HCT116 (cell line): ENCODE measurements around the gene PXDN. TPM values are rescaled to one million over a fixed set of nuclear protein-coding genes. Genes with fewer than 3 reads are reported as not detected.

Source experiments
- ATAC-seq: fragments of 200-7000 bp; cut with Tn5 transposase; 2 replicates; pipeline ENCODE4 v1.9.1; 2020; ENCODE audit warnings: mild to moderate bottlenecking, moderate library complexity
- BruUV-seq: library from RNA; stranded (reverse); fragments of 400-500 nt; replicated peaks from 2 replicates; lab custom pipeline; 2021; lab: Mats Ljungman, UMichigan
- CTCF ChIA-PET: fragments of 300-600 bp; sonication (Branson Sonifier 250); formaldehyde crosslinking; loops from one replicate; lab custom pipeline; 2021; ENCODE audit warnings: antibody characterized with exemption; lab: Charles Lee
- POLR2A ChIA-PET: fragments of 300-600, 350-600 bp; sonication (Branson Sonifier 250); formaldehyde crosslinking; loops from one replicate; lab custom pipeline; 2021; ENCODE audit warnings: antibody characterized with exemption; lab: Charles Lee
- RAD21 ChIA-PET, 2 experiments: fragments of 300-600 bp; sonication (Branson Sonifier 250); formaldehyde crosslinking; loops; one replicate each; lab custom pipeline; 2023; ENCODE audit warnings: low total read pairs in 2 of 2; ENCODE audit not compliant: uncharacterized antibody in 2 of 2, unreplicated experiment in 2 of 2, low non-redundant PET in 1 of 2; lab: Charles Lee
- DNase-seq: peaks from one replicate; pipeline ENCODE4 v3.0.0-alpha.2; 2010; ENCODE audit warnings: low read depth, low spot score
- H2AFZ ChIP-seq: fragments of 200-600 bp; shearing (Covaris generic), sonication (generic); 2 replicates; pipeline ENCODE4 v1.6.1; 2017; ENCODE audit warnings: low read depth, mixed run types, mixed read lengths, antibody characterized with exemption, low read length; ENCODE audit not compliant: poor library complexity, severe bottlenecking
- H3K27ac ChIP-seq: 2 replicates; pipeline ENCODE4 v1.5.1; 2012; ENCODE audit warnings: low read depth, low read length
- H3K27me3 ChIP-seq: fragments of 200-600 bp; sonication (generic); 2 replicates; pipeline ENCODE4 v1.6.1; 2016; ENCODE audit warnings: mixed run types, low read length, mixed read lengths; ENCODE audit not compliant: insufficient read depth
- H3K36me3 ChIP-seq, 2 experiments: fragments of 200-500 bp in 1 of 2; fragments of 200-600 bp in 1 of 2; sonication (Bioruptor generic) in 1 of 2; sonication (generic) in 1 of 2; 2 replicates each; pipeline versions ENCODE4 v1.5.1 to v1.6.1; 2014 to 2016; ENCODE audit warnings: low read length in 2 of 2, inconsistent platforms in 1 of 2, mixed read lengths in 1 of 2, mixed run types in 1 of 2; ENCODE audit not compliant: insufficient read depth in 2 of 2, control insufficient read depth in 1 of 2
- H3K4me1 ChIP-seq, 2 experiments: fragments of 200-600 bp in 1 of 2; sonication (generic) in 1 of 2; 2 replicates each; pipeline versions ENCODE4 v1.5.1 to v1.6.1; 2012 to 2017; ENCODE audit warnings: low read length in 2 of 2, inconsistent platforms in 1 of 2, mild to moderate bottlenecking in 1 of 2, mixed read lengths in 1 of 2, mixed run types in 1 of 2, moderate library complexity in 1 of 2; ENCODE audit not compliant: insufficient read depth in 2 of 2, control insufficient read depth in 1 of 2
- H3K4me2 ChIP-seq: fragments of 200-600 bp; sonication (generic); 2 replicates; pipeline ENCODE4 v1.6.1; 2017; ENCODE audit warnings: mixed run types, low read length, mixed read lengths
- H3K4me3 ChIP-seq, 2 experiments: fragments of 200-600 bp in 1 of 2; sonication (generic) in 1 of 2; replicated peaks in 1 of 2; 2 replicates each; pipeline ENCODE4 v1.5.1; 2011 to 2016; ENCODE audit warnings: low read length in 2 of 2, control low read depth in 1 of 2, low read depth in 1 of 2, mild to moderate bottlenecking in 1 of 2, mixed read lengths in 1 of 2, mixed run types in 1 of 2
- H3K79me2 ChIP-seq: fragments of 200-600 bp; sonication (generic); 2 replicates; pipeline ENCODE4 v1.6.1; 2017; ENCODE audit warnings: mild to moderate bottlenecking, mixed run types, low read length, moderate library complexity, mixed read lengths; ENCODE audit not compliant: insufficient read depth
- H3K9ac ChIP-seq: fragments of 200-600 bp; sonication (generic); 2 replicates; pipeline ENCODE4 v1.6.1; 2016; ENCODE audit warnings: low read length, mixed read lengths
- H3K9me2 ChIP-seq: fragments of 200-600 bp; sonication (generic), shearing (Covaris generic); 2 replicates; pipeline ENCODE4 v1.6.1; 2017; ENCODE audit warnings: mixed run types, mild to moderate bottlenecking, moderate library complexity; ENCODE audit not compliant: insufficient read depth
- H3K9me3 ChIP-seq, 2 experiments: fragments of 200-500 bp in 1 of 2; fragments of 200-600 bp in 1 of 2; sonication (Bioruptor generic) in 1 of 2; sonication (generic) in 1 of 2; 2 replicates each; pipeline ENCODE4 v1.6.1; 2014 to 2017; ENCODE audit warnings: low read length in 2 of 2, mixed read lengths in 2 of 2, inconsistent platforms in 1 of 2, low read depth in 1 of 2, mild to moderate bottlenecking in 1 of 2, mixed run types in 1 of 2, moderate library complexity in 1 of 2; ENCODE audit not compliant: control insufficient read depth in 1 of 2, insufficient read depth in 1 of 2
- H4K20me1 ChIP-seq: fragments of 200-600 bp; sonication (generic), shearing (Covaris generic); 2 replicates; pipeline ENCODE4 v1.6.1; 2017; ENCODE audit warnings: mixed run types, mild to moderate bottlenecking, moderate library complexity; ENCODE audit not compliant: insufficient read depth
- CTCF ChIP-seq, 3 experiments: fragments of 200-600 bp in 1 of 3; sonication (generic) in 1 of 3; IDR thresholded peaks in 2 of 3; conservative IDR thresholded peaks in 1 of 3; 2 replicates each; pipeline ENCODE4 v1.5.1; 2012 to 2017; ENCODE audit warnings: low read depth in 2 of 3, low read length in 2 of 3, antibody characterized with exemption in 1 of 3, borderline replicate concordance in 1 of 3, control low read depth in 1 of 3, mild to moderate bottlenecking in 1 of 3, mixed read lengths in 1 of 3, mixed run types in 1 of 3, moderate library complexity in 1 of 3; ENCODE audit not compliant: insufficient read depth in 1 of 3
- EGR1 ChIP-seq: IDR thresholded peaks from 2 replicates; pipeline ENCODE4 v1.6.1; 2012; ENCODE audit warnings: low read depth
- ELF1 ChIP-seq: IDR thresholded peaks from 2 replicates; pipeline ENCODE4 v1.6.1; 2012; ENCODE audit warnings: low read depth, borderline replicate concordance
- EZH2 ChIP-seq: fragments of 200-600 bp; sonication (generic); IDR thresholded peaks from 2 replicates; pipeline ENCODE4 v1.6.1; 2017; ENCODE audit warnings: antibody characterized with exemption, mixed run types
- EZH2phosphoT487 ChIP-seq: fragments of 200-600 bp; IDR thresholded peaks from 2 replicates; pipeline ENCODE4 v1.6.1; 2018; ENCODE audit warnings: antibody characterized with exemption, borderline replicate concordance
- FOSL1 ChIP-seq: IDR thresholded peaks from 2 replicates; pipeline ENCODE4 v1.6.1; 2012; ENCODE audit warnings: low read depth
- JUND ChIP-seq: IDR thresholded peaks from 2 replicates; pipeline ENCODE4 v1.6.1; 2012
- MAX ChIP-seq: IDR thresholded peaks from 2 replicates; pipeline ENCODE4 v1.6.1; 2012
- POLR2A ChIP-seq: IDR thresholded peaks from 2 replicates; pipeline ENCODE4 v1.7.0; 2011; ENCODE audit warnings: borderline replicate concordance; ENCODE audit not compliant: insufficient read depth, insufficient read length; ENCODE audit errors: extremely low read depth
- POLR2AphosphoS5 ChIP-seq: IDR thresholded peaks from 2 replicates; pipeline ENCODE4 v1.6.1; 2011; ENCODE audit warnings: mild to moderate bottlenecking, low read depth, low read length, moderate library complexity
- RAD21 ChIP-seq: IDR thresholded peaks from 2 replicates; pipeline ENCODE4 v1.6.1; 2012; ENCODE audit warnings: low read depth, mild to moderate bottlenecking
- REST ChIP-seq: IDR thresholded peaks from 2 replicates; pipeline ENCODE4 v1.6.1; 2012; ENCODE audit warnings: low read depth
- SIN3A ChIP-seq: IDR thresholded peaks from 2 replicates; pipeline ENCODE4 v1.6.1; 2012; ENCODE audit warnings: low read depth
- SP1 ChIP-seq: IDR thresholded peaks from 2 replicates; pipeline ENCODE4 v1.6.1; 2012; ENCODE audit warnings: low read depth
- SRF ChIP-seq: IDR thresholded peaks from 2 replicates; pipeline ENCODE4 v1.6.1; 2012; ENCODE audit warnings: low read depth
- TCF7L2 ChIP-seq: IDR thresholded peaks from 2 replicates; pipeline ENCODE4 v1.7.0; 2011; ENCODE audit warnings: borderline replicate concordance, inconsistent platforms; ENCODE audit not compliant: insufficient read depth, insufficient read length; ENCODE audit errors: extremely low read depth
- YY1 ChIP-seq: IDR thresholded peaks from 2 replicates; pipeline ENCODE4 v1.6.1; 2011; ENCODE audit warnings: low read length, low read depth, moderate library complexity, mild to moderate bottlenecking; ENCODE audit not compliant: insufficient replicate concordance; ENCODE audit errors: extremely low read depth
- ZBTB33 ChIP-seq: IDR thresholded peaks from 2 replicates; pipeline ENCODE4 v1.6.1; 2011; ENCODE audit warnings: mild to moderate bottlenecking, low read length, moderate library complexity; ENCODE audit not compliant: insufficient replicate concordance; ENCODE audit errors: extremely low read depth
- ZFX ChIP-seq: fragments of 450-650 bp; IDR thresholded peaks from 2 replicates; pipeline ENCODE4 v1.6.1; 2017
- ZNF274 ChIP-seq: fragments of 200-500 bp; sonication (Bioruptor generic); IDR thresholded peaks from 2 replicates; pipeline ENCODE4 v1.6.1; 2014; ENCODE audit warnings: mild to moderate bottlenecking, low read depth, low read length, inconsistent platforms
- intact Hi-C: fragments of 100-400 bp; cut with micrococcal nuclease; formaldehyde crosslinking; loops from 2 replicates; pipeline ENCODE4 v1.10.0; 2022
- total RNA-seq: library from RNA; stranded (reverse); gene quantifications from one replicate; pipeline ENCODE4 v1.2.1, GENCODE V29; 2021; ENCODE audit not compliant: unreplicated experiment

The PXDN gene
- total RNA-seq, 1 experiment from 2014 or later = 10.7 TPM

- no peak overlapping the region for H3K4me3 ChIP-seq
These were observed 112.9 kb downstream of the PXDN start for GRCh38 chr2:1631292-1632001.

More at GRCh38 chr2:1631292-1632001, 112.9 kb downstream of the PXDN start:
- Histone ChIP-seq H3K27me3 (0 out of 2 replicates have a peak, but pooled peaks cover 4% of the 10 kb centered on the region), H4K20me1 (no peaks in the 10 kb centered on the region), H3K79me2 (no peaks in the 10 kb centered on the region), H3K9ac (no peak overlapping the region), H2AFZ (no peak overlapping the region), H3K4me1 (no peaks in the 10 kb centered on the region), H3K4me2 (no peak overlapping the region), H3K9me3 (0 out of 4 replicates have a peak, but pooled peaks cover 0 to 3% of the 10 kb centered on the region in 2 experiments), H3K9me2 (no peaks in the 10 kb centered on the region), H3K36me3 (no peaks in the 10 kb centered on the region; a peak in 1 of 4 replicates), H3K27ac (no peak overlapping the region)
- POLR2A ChIA-PET = no interaction called here
- CTCF ChIA-PET = no interaction called here
- intact Hi-C loops = no loop called here
- RAD21 ChIA-PET = no interaction called here
- BruUV-seq = no TSS peak
- no peak for TF ChIP-seq MAX
- no peak for TF ChIP-seq ZBTB33
- no peak for TF ChIP-seq ELF1
- no peak for TF ChIP-seq ZFX
- TF ChIP-seq POLR2AphosphoS5 = no peak
- TF ChIP-seq EZH2 = no peak
- TF ChIP-seq REST = no peak
- no peak for TF ChIP-seq ZNF274
- TF ChIP-seq POLR2A = no peak
- TF ChIP-seq RAD21 = no peak
- no peak for TF ChIP-seq JUND
- no peak for TF ChIP-seq EZH2phosphoT487
- TF ChIP-seq YY1 = no peak
- no peak for TF ChIP-seq SIN3A
- TF ChIP-seq EGR1 = no peak
- TF ChIP-seq TCF7L2 = no peak
- no peak for TF ChIP-seq SP1
- no peak for TF ChIP-seq CTCF (IDR thresholded peaks at IDR 0.05 in 2 of 3, conservative IDR thresholded peaks at IDR 0.05 in 1 of 3; ENCODE audit: borderline replicate concordance in 1 of 3, insufficient read depth in 1 of 3, low read depth in 2 of 3, low read length in 2 of 3)
- no peak for TF ChIP-seq FOSL1
- no peak for TF ChIP-seq SRF
- DNase-seq (no peak), ATAC-seq (no peak)
